GM13977 (cell line): ENCODE data around the gene SLC16A12.

ENCODE experiments used
- DNase-seq: peaks from one replicate; pipeline ENCODE4 v3.0.0; 2012; ENCODE audit warnings: low spot score
- in situ Hi-C: fragments of 300-500 bp; cut with MboI; formaldehyde crosslinking; loops from one replicate; pipeline ENCODE4 v1.12.0; 2022; ENCODE audit warnings: low sequenced_read_pairs, low pct_unique_long_range_greater_than_20kb, mixed read lengths, inconsistent platforms; ENCODE audit not compliant: unreplicated experiment
- TF ChIP-seq, protein P1 (sequence below): IDR thresholded peaks from 2 replicates; pipeline ENCODE4 v1.5.1; 2012; ENCODE audit warnings: mild to moderate bottlenecking, control low read depth; ENCODE audit not compliant: insufficient read depth; ENCODE audit errors: extremely low read depth, missing control alignments

SLC16A12 gene

GRCh38 chr10:89440226-89441009 lies 95.0 kb downstream of the SLC16A12 start:
- in situ Hi-C loops, result no loop called here
- TF ChIP-seq, protein P1, sequence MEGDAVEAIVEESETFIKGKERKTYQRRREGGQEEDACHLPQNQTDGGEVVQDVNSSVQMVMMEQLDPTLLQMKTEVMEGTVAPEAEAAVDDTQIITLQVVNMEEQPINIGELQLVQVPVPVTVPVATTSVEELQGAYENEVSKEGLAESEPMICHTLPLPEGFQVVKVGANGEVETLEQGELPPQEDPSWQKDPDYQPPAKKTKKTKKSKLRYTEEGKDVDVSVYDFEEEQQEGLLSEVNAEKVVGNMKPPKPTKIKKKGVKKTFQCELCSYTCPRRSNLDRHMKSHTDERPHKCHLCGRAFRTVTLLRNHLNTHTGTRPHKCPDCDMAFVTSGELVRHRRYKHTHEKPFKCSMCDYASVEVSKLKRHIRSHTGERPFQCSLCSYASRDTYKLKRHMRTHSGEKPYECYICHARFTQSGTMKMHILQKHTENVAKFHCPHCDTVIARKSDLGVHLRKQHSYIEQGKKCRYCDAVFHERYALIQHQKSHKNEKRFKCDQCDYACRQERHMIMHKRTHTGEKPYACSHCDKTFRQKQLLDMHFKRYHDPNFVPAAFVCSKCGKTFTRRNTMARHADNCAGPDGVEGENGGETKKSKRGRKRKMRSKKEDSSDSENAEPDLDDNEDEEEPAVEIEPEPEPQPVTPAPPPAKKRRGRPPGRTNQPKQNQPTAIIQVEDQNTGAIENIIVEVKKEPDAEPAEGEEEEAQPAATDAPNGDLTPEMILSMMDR, result no peak
- no peak for DNase-seq

GRCh38 chr10:89438525-89438924 lies 96.9 kb downstream of the SLC16A12 start:
- in situ Hi-C loops, result no loop called here
- TF ChIP-seq, protein P1, result no peak
- DNase-seq, result no peak

- TF ChIP-seq, protein P1, result no peak
- no peak for DNase-seq
- in situ Hi-C loops, result no loop called here
These were observed 103.4 kb downstream of the SLC16A12 start for GRCh38 chr10:89431977-89432376.

DNA sequence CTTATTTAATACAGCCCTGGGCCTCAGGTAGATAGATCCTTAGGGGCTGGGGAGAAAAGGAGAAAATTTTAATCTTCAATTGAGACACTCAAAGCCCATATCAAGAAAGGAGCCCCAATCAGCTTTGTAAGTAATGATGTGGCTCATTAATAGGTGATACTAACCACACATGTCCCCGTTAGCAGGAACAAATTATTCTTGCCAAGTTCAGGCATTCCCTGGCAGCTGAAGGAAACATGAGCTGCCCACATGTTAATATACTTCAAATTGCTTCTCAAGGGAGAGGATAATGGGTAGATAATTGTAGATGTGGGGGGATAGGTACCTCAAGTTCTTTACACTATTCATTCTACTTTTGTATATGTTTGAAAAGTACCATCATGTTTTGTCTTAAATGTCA lies 106.5 kb downstream of the SLC16A12 start:
- in situ Hi-C loops, result loop anchor here (10.0 kb wide), 1 partner anchor 136 kb away; no protein-coding TSS in a partner anchor
- DNase-seq, result no peak
- TF ChIP-seq, protein P1, result no peak

GRCh38 chr10:89427629-89428028 lies 107.8 kb downstream of the SLC16A12 start:
- DNase-seq, result no peak
- in situ Hi-C loops, result loop anchor here (10.0 kb wide), 1 partner anchor 137 kb away; no protein-coding TSS in a partner anchor
- TF ChIP-seq, protein P1, result no peak

DNA sequence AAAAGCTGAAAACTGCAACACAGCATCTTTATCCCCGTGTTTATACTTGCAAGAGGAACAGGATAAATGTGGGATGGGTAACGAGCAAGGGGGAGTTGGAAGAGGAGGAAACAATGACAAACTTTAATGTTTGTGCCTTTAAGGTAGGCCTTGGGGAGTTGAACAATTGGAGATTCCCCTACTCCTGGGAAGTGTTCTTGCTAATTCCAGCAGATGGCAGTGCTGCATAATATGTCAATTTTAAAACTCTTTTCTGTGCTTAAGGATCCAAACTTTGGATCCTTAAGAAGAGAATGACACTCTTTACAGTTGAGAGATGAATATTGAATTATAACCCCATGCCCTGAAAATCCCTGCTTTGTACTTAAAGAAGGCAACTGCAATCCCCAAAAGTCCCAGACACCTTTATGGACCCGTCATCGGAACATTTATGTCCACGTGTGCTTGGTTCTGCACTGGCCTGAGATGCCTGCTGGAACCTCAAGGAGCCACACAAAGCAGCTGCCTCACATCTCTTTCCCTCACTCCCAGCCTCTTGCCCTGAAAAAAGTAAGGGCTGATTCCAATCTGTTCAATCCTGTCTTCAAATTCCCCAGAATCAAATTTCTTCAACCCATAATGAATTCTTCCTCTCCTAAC lies 109.0 kb downstream of the SLC16A12 start:
- TF ChIP-seq, protein P1, result peak; percentile 80
- DNase-seq, result peak; percentile 49
- in situ Hi-C loops, result loop anchor here (10.0 kb wide), 1 partner anchor 138 kb away; no protein-coding TSS in a partner anchor
